Naive B cell (primary cell): ENCODE measurements around the gene FHOD3. TPM values are rescaled to one million over a fixed set of nuclear protein-coding genes. Genes with fewer than 3 reads are reported as not detected.
A peak's percentile ranks its signal among the peaks of the same experiment; 100 is the strongest.

Source experiments
- ATAC-seq, 2 donors: fragments of 150-1000 bp; cut with Tn5 transposase; 2 replicates each; pipeline ENCODE4 v1.10.0; 2021; ENCODE audit warnings: low read depth in 2 of 2, mild to moderate bottlenecking in 2 of 2, moderate library complexity in 2 of 2
- DNase-seq: peaks from one replicate; pipeline ENCODE4 v3.0.0; 2022
- H3K27ac Mint-ChIP-seq, 6 donors: one replicate each; pipeline ENCODE4 v1.8.0; 2020 to 2022; ENCODE audit warnings: mild to moderate bottlenecking in 6 of 6, mixed read lengths in 6 of 6, moderate library complexity in 5 of 6, inconsistent platforms in 2 of 6
- H3K27me3 Mint-ChIP-seq, 3 donors: one replicate each; pipeline ENCODE4 v1.8.0; 2021 to 2022; ENCODE audit warnings: mixed read lengths in 3 of 3, mild to moderate bottlenecking in 1 of 3
- H3K36me3 Mint-ChIP-seq, 2 donors: one replicate each; pipeline ENCODE4 v1.8.0; 2020 to 2022; ENCODE audit warnings: mixed read lengths in 2 of 2, inconsistent platforms in 1 of 2, mild to moderate bottlenecking in 1 of 2
- H3K4me1 Mint-ChIP-seq, 3 donors: one replicate each; pipeline ENCODE4 v1.8.0; 2020 to 2022; ENCODE audit warnings: mixed read lengths in 3 of 3, inconsistent platforms in 1 of 3, mild to moderate bottlenecking in 1 of 3, moderate library complexity in 1 of 3
- H3K4me3 Mint-ChIP-seq, 8 donors: one replicate each; pipeline ENCODE4 v1.8.0; 2020 to 2022; ENCODE audit warnings: mild to moderate bottlenecking in 8 of 8, mixed read lengths in 8 of 8, moderate library complexity in 8 of 8, inconsistent platforms in 2 of 8
- H3K9me3 Mint-ChIP-seq, 7 donors: one replicate each; pipeline ENCODE4 v1.8.0; 2020 to 2022; ENCODE audit warnings: mixed read lengths in 7 of 7, mild to moderate bottlenecking in 5 of 7, inconsistent platforms in 2 of 7, moderate library complexity in 1 of 7
- polyA plus RNA-seq, 6 donors: library from polyadenylated mRNA; unstranded; fragments of 300-500 nt; fragmentation: Illumina TruSeq; gene quantifications; one replicate each; pipeline ENCODE4 v1.2.3, GENCODE V29; 2021; ENCODE audit warnings: low read depth in 6 of 6

Gene FHOD3
- polyA plus RNA-seq, 6 donors from 2014 or later = not detected

DNA sequence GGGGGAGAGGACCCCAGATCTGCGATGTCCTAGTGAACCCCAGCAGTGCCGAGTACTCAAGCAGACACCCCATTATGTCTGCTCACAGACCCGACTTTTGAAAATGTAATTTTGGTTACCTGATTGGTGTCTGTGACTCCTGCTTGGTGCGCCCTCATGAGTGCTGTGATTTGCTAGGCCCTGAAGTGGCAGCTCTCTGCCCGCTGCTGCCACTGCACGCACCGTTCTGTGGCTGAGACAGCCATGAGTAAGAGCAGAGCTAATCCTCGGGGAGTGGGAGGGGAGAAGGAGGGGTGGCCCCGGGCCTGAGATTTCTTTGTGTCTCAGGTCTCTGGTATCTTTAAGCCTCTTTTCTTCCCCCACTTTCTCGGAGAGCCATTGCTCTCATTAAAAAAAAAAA is 18.2 kb downstream of the FHOD3 start:
- H3K27ac Mint-ChIP-seq = no peak overlapping the region
- DNase-seq = no peak
- H3K27me3 Mint-ChIP-seq = peaks cover 35 to 46% (median 43%) of the 10 kb centered on the region in 3 donors

DNA sequence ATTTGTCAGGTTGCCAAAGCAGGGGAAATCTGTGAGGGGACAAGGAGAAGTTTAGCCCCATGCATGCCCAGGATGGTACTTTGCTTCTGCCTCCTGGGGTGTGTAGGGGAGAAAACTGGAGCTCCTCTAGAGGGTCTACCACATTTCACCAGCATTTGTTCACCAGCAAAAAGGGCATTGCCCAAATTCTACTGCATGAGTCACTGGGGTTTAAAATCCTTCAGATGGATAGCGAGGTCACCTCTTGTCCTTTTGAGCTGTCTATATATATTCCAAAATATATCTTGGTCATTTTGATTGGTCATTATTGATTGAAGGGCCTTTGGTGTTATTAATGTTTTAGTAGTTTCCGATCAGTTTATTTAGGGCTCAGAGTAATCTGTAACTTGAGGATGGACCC is 18.7 kb downstream of the FHOD3 start:
- DNase-seq (no peak), ATAC-seq (no peak)
- H3K36me3 Mint-ChIP-seq = peaks cover 5 to 18% of the 10 kb centered on the region in 2 donors
- no peaks in the 10 kb centered on the region for H3K4me1 Mint-ChIP-seq
- H3K27ac Mint-ChIP-seq = no peak overlapping the region
- H3K4me3 Mint-ChIP-seq = no peak overlapping the region
- peaks cover 38 to 46% (median 43%) of the 10 kb centered on the region in 3 donors for H3K27me3 Mint-ChIP-seq
- H3K9me3 Mint-ChIP-seq = peaks cover 9 to 30% (median 23%) of the 10 kb centered on the region in 7 donors

More for the DNA sequence above, 18.2 kb downstream of the FHOD3 start:
- H3K9me3 Mint-ChIP-seq = peaks cover 9 to 30% (median 23%) of the 10 kb centered on the region in 7 donors
- H3K36me3 Mint-ChIP-seq = peaks cover 5 to 18% of the 10 kb centered on the region in 2 donors
- H3K4me1 Mint-ChIP-seq = no peaks in the 10 kb centered on the region
- no peak overlapping the region for H3K4me3 Mint-ChIP-seq
- ATAC-seq = no peak

DNA sequence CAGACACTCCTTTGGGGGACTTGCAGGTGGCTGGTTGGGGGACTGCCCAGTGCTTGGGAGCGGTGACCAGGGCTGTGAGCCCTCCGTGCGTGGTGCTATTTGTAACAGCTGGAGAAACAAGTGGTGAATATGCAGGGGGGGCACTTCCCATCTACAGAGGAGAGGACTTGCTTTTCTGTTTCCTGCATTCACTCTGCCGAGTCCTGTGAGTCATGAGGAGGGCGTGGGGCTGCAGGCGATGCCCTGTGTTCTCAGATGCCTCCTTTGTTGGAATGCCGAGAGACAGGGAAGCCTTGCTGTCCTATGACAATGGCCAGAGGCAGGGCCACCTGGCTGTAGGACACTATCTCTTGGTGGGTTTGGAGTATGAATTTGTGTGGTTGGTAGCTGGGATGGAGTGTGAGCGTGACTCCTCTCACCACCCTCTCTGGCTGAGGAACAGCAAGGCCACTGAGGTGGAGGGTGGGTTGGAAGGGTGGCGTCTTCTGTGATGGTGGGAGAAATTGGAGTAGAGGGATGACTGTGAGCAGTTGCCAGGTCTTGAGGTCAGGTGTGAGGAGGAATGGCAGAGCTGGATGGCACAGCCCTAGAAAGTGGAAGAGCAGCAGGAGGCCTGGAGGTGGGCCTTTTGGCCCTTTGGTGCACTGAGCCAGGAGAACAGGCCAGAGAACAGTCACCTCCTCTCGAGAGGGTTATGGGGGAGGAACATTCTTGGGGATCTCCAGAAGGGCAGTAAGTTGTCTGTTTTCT is 24.3 kb downstream of the FHOD3 start:
- ATAC-seq (no peak), DNase-seq (no peak)
- peaks cover 34 to 46% (median 44%) of the 10 kb centered on the region in 3 donors for H3K27me3 Mint-ChIP-seq
- peaks cover 12 to 30% (median 23%) of the 10 kb centered on the region in 7 donors for H3K9me3 Mint-ChIP-seq
- no peaks in the 10 kb centered on the region for H3K4me1 Mint-ChIP-seq
- no peak overlapping the region for H3K27ac Mint-ChIP-seq
- H3K4me3 Mint-ChIP-seq = no peak overlapping the region
- H3K36me3 Mint-ChIP-seq = peaks cover 5 to 18% of the 10 kb centered on the region in 2 donors

DNA sequence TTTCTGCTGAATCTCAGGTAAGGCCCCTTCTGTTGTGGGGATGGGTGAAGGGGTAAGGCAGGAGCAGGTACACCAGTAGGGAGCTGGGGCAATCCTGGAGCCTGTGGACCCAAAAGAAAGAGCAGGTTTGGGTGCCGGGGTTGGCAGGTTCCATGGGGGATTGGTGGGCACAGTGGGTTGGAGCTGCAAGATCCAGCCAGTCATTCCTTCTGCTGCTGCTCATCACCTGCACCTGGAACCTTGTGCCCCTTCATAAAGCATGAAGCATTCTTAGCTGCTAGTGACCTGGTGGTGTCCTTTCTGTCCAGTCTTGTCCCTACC is 24.9 kb downstream of the FHOD3 start:
- Mint-ChIP-seq H3K4me3 (no peak overlapping the region), H3K27me3 (peaks cover 34 to 46% (median 44%) of the 10 kb centered on the region in 3 donors), H3K9me3 (peaks cover 12 to 28% (median 21%) of the 10 kb centered on the region in 7 donors), H3K4me1 (no peaks in the 10 kb centered on the region), H3K27ac (no peak overlapping the region), H3K36me3 (peaks cover 5 to 18% of the 10 kb centered on the region in 2 donors)
- no peak for ATAC-seq
- DNase-seq = no peak

DNA sequence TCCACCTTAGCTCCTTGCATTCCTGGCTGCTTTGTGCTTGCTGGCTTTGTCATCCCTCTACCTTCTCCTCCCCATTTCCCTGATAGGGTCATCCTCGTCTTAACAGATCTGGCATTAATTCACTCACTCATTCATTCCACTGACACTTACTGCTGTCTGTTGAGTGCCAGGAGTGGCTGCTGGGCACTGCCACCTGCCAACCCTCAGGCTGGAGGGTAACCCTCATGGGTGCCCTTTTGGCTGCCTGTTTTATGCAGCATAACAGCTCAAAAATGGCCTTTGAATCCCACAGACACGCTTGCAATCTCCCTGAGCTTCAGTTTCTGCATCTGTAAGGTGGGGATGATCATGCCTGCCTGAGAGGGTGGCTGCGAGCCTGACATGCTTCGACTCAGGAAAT is 25.2 kb downstream of the FHOD3 start:
- H3K27me3 Mint-ChIP-seq = peaks cover 36 to 46% (median 46%) of the 10 kb centered on the region in 3 donors
- no peak overlapping the region for H3K4me3 Mint-ChIP-seq
- no peak for DNase-seq
- no peak overlapping the region for H3K27ac Mint-ChIP-seq
- no peak for ATAC-seq
- no peaks in the 10 kb centered on the region for H3K4me1 Mint-ChIP-seq
- peaks cover 12 to 24% (median 20%) of the 10 kb centered on the region in 7 donors for H3K9me3 Mint-ChIP-seq
- peaks cover 5 to 18% of the 10 kb centered on the region in 2 donors for H3K36me3 Mint-ChIP-seq

DNA sequence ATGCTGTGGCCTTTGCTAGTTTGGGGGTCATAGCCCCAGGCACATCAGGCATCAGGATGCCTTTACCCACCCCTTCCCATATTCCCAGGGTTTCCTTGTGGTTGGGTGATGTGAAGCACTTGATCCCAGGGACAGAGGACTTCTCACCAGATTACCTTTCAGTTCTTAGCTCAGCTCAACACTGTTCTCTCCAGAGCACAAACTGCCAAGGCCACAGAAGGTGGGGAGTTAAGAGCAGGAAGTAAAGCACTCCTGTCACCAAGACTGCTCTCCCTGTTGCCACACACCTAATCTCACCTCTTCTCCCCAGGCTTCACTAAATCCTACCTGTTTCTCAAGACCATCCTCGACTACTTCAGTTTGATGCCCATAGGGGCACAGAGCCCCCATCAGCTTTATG is 25.9 kb downstream of the FHOD3 start:
- Mint-ChIP-seq H3K27me3 (peaks cover 42 to 52% (median 50%) of the 10 kb centered on the region in 3 donors), H3K4me1 (no peaks in the 10 kb centered on the region), H3K27ac (no peak overlapping the region), H3K9me3 (peaks cover 10 to 18% (median 16%) of the 10 kb centered on the region in 7 donors), H3K4me3 (no peak overlapping the region), H3K36me3 (peaks cover 1 to 15% of the 10 kb centered on the region in 2 donors)
- ATAC-seq (no peak), DNase-seq (no peak)

DNA sequence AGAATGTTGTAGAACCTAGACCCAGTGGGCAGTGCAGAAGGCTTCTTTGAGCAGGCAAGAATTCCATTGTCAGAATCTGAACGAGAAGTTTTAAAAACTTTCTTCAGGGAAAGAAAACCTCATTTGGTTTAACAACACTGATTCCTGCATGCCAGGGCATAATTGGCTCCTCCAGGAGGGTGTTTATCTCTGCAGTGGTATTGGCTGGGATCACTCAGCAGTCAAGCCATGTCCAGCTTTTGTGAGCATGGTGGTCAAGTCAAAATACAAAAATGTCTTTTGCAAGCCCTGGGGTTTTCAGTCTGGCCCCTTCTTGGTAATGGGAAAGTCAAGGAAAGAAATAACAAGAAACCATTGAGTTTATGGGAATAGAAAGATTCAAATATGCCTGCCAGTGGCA is 28.3 kb downstream of the FHOD3 start:
- ATAC-seq (no peak), DNase-seq (no peak)
- Mint-ChIP-seq H3K27ac (no peak overlapping the region), H3K36me3 (no peaks in the 10 kb centered on the region), H3K4me3 (no peak overlapping the region), H3K27me3 (peaks cover 44 to 62% (median 54%) of the 10 kb centered on the region in 3 donors), H3K4me1 (no peaks in the 10 kb centered on the region), H3K9me3 (peaks cover 0 to 7% (median 2%) of the 10 kb centered on the region in 7 donors)

DNA sequence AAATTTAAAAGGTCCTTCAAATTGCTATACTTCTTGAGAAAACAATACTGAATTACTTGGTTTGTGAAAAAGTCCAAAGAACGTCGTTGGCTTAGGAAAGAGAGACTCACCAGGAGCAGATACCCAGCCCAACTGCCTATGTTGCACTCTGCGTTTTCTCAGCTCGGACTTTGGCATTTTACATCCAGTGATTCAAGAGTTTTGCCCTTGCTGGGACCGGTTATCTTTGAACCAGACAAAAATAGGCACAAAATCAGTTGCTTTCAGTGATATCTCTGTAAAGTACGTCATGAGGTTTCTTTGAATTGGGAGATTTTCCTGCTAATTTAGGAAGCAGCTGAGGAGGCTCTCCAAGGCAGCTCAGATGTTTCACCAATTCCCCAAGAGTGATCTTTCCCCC is 29.3 kb downstream of the FHOD3 start:
- ATAC-seq = no peak

DNA sequence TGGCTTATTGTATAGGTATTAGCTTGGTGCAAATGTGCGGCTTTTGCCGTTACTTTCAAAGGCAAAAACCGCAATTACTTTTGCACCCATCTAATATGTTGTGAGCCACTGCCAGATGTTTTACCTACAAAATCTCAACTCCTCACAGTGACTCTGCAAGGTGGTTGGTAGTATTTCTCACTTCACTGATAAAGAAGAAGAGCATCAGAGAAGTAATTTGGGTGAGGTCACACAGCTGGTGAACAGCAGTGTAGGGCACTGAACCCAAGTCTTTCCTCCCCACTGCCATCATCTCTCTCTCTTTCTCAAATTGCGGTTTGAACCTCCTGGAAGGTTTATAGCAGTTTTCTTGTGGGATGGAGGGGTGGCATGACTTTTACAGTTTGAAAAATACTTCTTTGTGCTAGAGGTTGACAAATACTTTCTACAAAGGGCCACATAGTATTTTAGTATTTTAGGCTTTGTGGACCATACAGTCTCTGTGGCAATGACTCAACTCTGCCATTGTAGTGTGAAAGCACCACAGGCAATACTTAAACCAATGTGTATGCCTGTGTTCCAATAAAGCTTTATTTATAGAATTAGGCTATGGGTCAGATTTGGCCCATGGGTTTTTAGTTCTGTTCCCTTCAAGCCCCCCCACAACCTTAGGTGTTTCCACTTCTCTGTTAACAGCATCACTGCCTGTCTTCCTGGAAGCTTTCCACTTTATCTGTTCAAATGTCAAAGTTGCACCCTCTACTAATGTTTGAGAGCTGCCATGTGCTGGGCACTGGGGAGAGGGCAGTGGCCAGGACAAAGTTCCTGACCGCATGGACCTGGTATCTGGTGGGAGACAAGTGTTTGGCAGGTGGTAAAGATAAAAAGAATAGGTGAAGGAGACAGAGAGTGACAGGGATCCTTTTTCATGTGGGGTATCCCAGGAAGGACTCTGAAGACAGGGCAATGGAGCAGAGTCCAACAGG is 30.1 kb downstream of the FHOD3 start:
- Mint-ChIP-seq H3K9me3 (peaks cover 0 to 7% (median 0%) of the 10 kb centered on the region in 7 donors), H3K27me3 (peaks cover 31 to 56% (median 45%) of the 10 kb centered on the region in 3 donors), H3K27ac (no peak overlapping the region), H3K4me3 (no peak overlapping the region), H3K4me1 (no peaks in the 10 kb centered on the region), H3K36me3 (no peaks in the 10 kb centered on the region)
- DNase-seq (no peak), ATAC-seq (no peak)

More for the DNA sequence above, 29.3 kb downstream of the FHOD3 start:
- Mint-ChIP-seq H3K9me3 (peaks cover 0 to 7% (median 0%) of the 10 kb centered on the region in 7 donors), H3K4me1 (no peaks in the 10 kb centered on the region), H3K27me3 (peaks cover 34 to 62% (median 51%) of the 10 kb centered on the region in 3 donors), H3K27ac (no peak overlapping the region), H3K4me3 (no peak overlapping the region), H3K36me3 (no peaks in the 10 kb centered on the region)
- no peak for DNase-seq

DNA sequence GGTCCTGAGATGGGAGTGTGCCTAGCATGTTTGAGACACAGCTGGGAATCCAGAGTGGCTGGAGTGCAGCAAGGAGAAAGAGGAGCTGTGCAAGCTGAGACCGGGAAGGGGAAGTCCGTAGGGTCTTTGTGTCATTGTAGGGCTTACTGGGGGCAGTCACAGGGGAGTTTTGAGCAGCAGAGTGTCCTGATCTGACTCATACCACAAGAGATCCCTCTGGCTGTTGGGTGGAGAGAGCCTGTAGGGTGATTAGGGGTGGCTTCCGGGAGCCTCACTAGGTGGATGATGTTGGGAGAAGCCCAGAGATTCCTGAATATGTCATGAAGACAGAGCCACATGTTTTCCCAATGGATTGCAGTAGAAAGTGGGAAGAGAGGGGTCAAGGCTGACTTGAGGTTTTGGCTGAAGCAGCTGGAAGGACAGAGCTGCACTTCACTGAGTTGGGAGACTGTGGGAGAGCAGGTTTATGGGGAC is 30.9 kb downstream of the FHOD3 start:
- Mint-ChIP-seq H3K27me3 (peaks cover 25 to 49% (median 40%) of the 10 kb centered on the region in 3 donors), H3K4me3 (no peak overlapping the region), H3K4me1 (no peaks in the 10 kb centered on the region), H3K27ac (peak overlapping the region in 1 of 6 donors; percentile 7), H3K36me3 (no peaks in the 10 kb centered on the region), H3K9me3 (peaks cover 0 to 7% (median 0%) of the 10 kb centered on the region in 7 donors)
- no peak for ATAC-seq
- no peak for DNase-seq

DNA sequence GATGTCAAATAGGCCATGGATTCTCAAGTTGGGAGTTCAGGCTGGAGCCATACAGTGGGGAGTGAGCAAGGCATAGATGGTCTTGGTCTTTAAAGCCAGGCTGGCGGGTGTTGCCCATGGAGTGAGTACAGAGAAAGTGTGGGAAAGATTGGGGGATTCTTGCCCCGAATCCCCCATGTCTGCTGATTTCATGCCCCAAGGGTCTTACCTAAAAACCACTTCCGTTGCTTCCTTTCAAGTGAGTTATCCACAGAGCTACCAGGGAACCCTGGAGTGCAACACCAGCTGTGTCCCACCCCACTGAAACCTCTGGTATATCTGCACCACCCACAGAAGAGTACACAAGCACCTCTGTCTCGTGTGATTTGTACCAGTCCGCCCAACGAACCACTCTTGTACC is 31.4 kb downstream of the FHOD3 start:
- H3K36me3 Mint-ChIP-seq = no peaks in the 10 kb centered on the region
- ATAC-seq (no peak), DNase-seq (no peak)
- no peak overlapping the region for H3K27ac Mint-ChIP-seq
- H3K4me1 Mint-ChIP-seq = no peaks in the 10 kb centered on the region
- H3K9me3 Mint-ChIP-seq = peaks cover 0 to 7% (median 0%) of the 10 kb centered on the region in 7 donors
- peaks cover 21 to 44% (median 40%) of the 10 kb centered on the region in 3 donors for H3K27me3 Mint-ChIP-seq
- peak overlapping the region in 1 of 8 donors; percentile 54 for H3K4me3 Mint-ChIP-seq

DNA sequence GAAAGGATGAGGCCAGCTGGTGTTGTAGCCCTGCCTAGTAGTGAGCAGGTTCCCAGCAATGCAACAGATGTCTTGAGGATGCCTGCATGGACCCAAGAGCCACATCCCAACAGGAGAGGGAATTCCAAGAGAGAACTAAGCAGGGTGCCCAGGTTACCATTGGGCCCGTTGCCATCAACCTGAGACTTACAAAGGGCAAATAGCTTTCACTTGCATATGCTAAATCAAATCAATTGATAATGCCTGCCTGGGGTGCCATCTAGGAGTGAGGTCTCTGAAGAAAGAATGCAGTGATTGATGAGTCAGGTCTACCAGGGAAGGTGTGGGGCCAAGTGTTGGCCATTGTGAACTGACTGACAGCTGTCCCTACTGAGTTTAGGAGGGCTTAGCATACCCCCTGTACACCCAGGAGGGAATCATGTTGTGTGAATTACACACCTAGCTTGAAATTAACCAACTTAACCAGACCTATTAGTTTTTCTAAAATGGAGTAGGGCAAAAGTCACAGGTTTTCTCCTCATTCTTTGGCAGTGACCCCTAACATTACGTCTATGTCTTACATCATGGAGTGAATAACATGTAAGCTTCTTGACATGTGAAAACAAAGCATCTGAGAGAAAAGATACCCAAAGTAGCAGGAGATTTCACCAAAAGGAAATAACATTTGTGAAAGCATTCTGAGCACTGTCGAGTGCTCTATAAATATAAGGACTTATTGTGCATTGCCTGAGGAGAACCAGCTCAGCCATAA is 32.3 kb downstream of the FHOD3 start:
- DNase-seq = no peak
- Mint-ChIP-seq H3K27ac (peak overlapping the region in 1 of 6 donors; percentile 39), H3K36me3 (no peaks in the 10 kb centered on the region), H3K4me1 (no peaks in the 10 kb centered on the region), H3K4me3 (no peak overlapping the region), H3K27me3 (peaks cover 26 to 42% (median 40%) of the 10 kb centered on the region in 3 donors), H3K9me3 (peaks cover 0 to 7% (median 0%) of the 10 kb centered on the region in 7 donors)
- ATAC-seq = no peak
